HG03064 (cell line): ENCODE measurements around the gene HELQ.

Experiments
- ATAC-seq: cut with Tn5 transposase; IDR thresholded peaks from one replicate; pipeline ENCODE4 v1.9.1; 2021; ENCODE audit warnings: low read depth; ENCODE audit not compliant: unreplicated experiment

The HELQ gene

GRCh38 chr4:83372931-83373330 lies 82.7 kb downstream of the HELQ start:
- ATAC-seq = no peak

- no peak for ATAC-seq
Measured at GRCh38 chr4:83371936-83372335, 83.7 kb downstream of the HELQ start.

GRCh38 chr4:83371235-83371634 lies 84.4 kb downstream of the HELQ start:
- ATAC-seq = no peak

GRCh38 chr4:83370640-83370906 lies 85.0 kb downstream of the HELQ start:
- ATAC-seq = no peak

GRCh38 chr4:83369831-83370639 lies 85.6 kb downstream of the HELQ start:
- ATAC-seq = no peak

- ATAC-seq = no peak
Measured at GRCh38 chr4:83364312-83364711, 91.3 kb downstream of the HELQ start.

- peak; percentile 56 for ATAC-seq
Measured at GRCh38 chr4:83362492-83363329, 92.9 kb downstream of the HELQ start.

GRCh38 chr4:83361416-83362103 lies 94.1 kb downstream of the HELQ start:
- no peak for ATAC-seq

GRCh38 chr4:83360018-83360417 lies 95.6 kb downstream of the HELQ start:
- ATAC-seq = no peak

GRCh38 chr4:83358410-83358809 lies 97.2 kb downstream of the HELQ start:
- no peak for ATAC-seq
